ENCODE data around the gene MLN. TPM values are rescaled to one million over a fixed set of nuclear protein-coding genes. Genes with fewer than 3 reads are reported as not detected.

MLN gene
- total RNA-seq, 1 experiment from 2014 or later: not detected

- Histone ChIP-seq H3K4me2 (ENCODE audit: insufficient read depth, insufficient read length, low read length) (no peak overlapping the region), H3K9ac (ENCODE audit: extremely low read depth, insufficient read length, low read length) (no peak overlapping the region), H2BK5ac (ENCODE audit: insufficient read length, low read length) (no peak overlapping the region), H3K23ac (ENCODE audit: insufficient read length, low read depth, low read length) (no peak overlapping the region), H3K18ac (ENCODE audit: insufficient read length, low read depth, low read length) (peak overlapping the region; percentile 51), H3K79me2 (ENCODE audit: insufficient read depth, low read length) (peaks cover 9% of the 10 kb centered on the region; the same call in 1 of the 2 replicates), H3K27ac (ENCODE audit: insufficient read length, low read depth, low read length) (peak overlapping the region; percentile 20), H2BK20ac (ENCODE audit: low read depth, low read length, poor library complexity, severe bottlenecking) (no peak overlapping the region), H4K91ac (ENCODE audit: insufficient read length, low read depth, low read length) (peak overlapping the region; percentile 7), H3K14ac (ENCODE audit: insufficient read depth, low read length) (no peak overlapping the region), H3K4ac (ENCODE audit: low read depth, low read length) (no peak overlapping the region), H2AFZ (ENCODE audit: low read length) (no peak overlapping the region), H4K8ac (replicated peaks; ENCODE audit: insufficient read length, low read depth, low read length) (no peak overlapping the region), H3K56ac (ENCODE audit: insufficient read length, low read depth, low read length) (no peak overlapping the region), H2BK12ac (ENCODE audit: insufficient read length, low read depth, low read length) (peak overlapping the region; percentile 71), H3K4me1 (ENCODE audit: insufficient read depth, low read length) (peaks cover 29% of the 10 kb centered on the region; the same call in 1 of the 2 replicates), H3K9me3 (ENCODE audit: control insufficient read depth, low read depth, low read length) (no peaks in the 10 kb centered on the region), H4K20me1 (ENCODE audit: control insufficient read depth, insufficient read depth, insufficient read length) (no peaks in the 10 kb centered on the region), H3K79me1 (ENCODE audit: insufficient read depth, low read depth, low read length, poor library complexity, severe bottlenecking) (peaks cover 3% of the 10 kb centered on the region), H4K5ac (ENCODE audit: insufficient read length, low read depth, low read length) (no peak overlapping the region), H3T11ph (ENCODE audit: low read length) (no peak overlapping the region), H2BK15ac (ENCODE audit: low read depth, low read length) (no peak overlapping the region), H2BK120ac (ENCODE audit: low read depth, low read length, poor library complexity, severe bottlenecking) (no peak overlapping the region), H2AK5ac (ENCODE audit: insufficient read length, low read length) (peak overlapping the region; percentile 38), H3K23me2 (ENCODE audit: insufficient read length, low read depth, low read length, poor library complexity, severe bottlenecking) (no peaks in the 10 kb centered on the region), H3K27me3 (ENCODE audit: insufficient read depth, low read length) (no peaks in the 10 kb centered on the region)
- peaks cover 82 to 84% of the 10 kb centered on the region in 2 experiments for H3K4me1 Mint-ChIP-seq
- H3K27me3 Mint-ChIP-seq (ENCODE audit: low read depth): no peaks in the 10 kb centered on the region
- TF ChIP-seq CTCF (conservative IDR thresholded peaks at IDR 0.05): no peak
- peak overlapping the region; percentile 81 to 97 (median 94); a peak in 6 of 7 replicates for H3K27ac Mint-ChIP-seq
- no CpG with 5 or more reads among the region's 5 CpGs for WGBS (ENCODE audit: extremely low coverage, insufficient read length, low lambda C conversion rate)
- DNase-seq: no peak
- H3K4me3 Mint-ChIP-seq: no peak overlapping the region
- H3K9me3 Mint-ChIP-seq: no peaks in the 10 kb centered on the region
- peaks cover 34 to 80% (median 77%) of the 10 kb centered on the region in 3 experiments for H3K36me3 Mint-ChIP-seq (ENCODE audit: insufficient read depth in 1 of 3, low read depth in 3 of 3)
Measured at GRCh38 chr6:33782561-33782960, 21.2 kb downstream of the MLN start.

All from H9 (cell line).